Duodenal mucosa (tissue), 2 donors: ENCODE data around the gene ADAMTS2.

Experiments
- H3K27ac ChIP-seq: one replicate; pipeline ENCODE4 v1.7.0; 2013; ENCODE audit warnings: low read depth, low read length
- H3K27me3 ChIP-seq, 2 donors: one replicate each; pipeline ENCODE4 v1.7.0; 2013; ENCODE audit warnings: low read length in 2 of 2, control low read depth in 1 of 2; ENCODE audit not compliant: insufficient read depth in 2 of 2, control insufficient read depth in 1 of 2
- H3K36me3 ChIP-seq, 2 donors: one replicate each; pipeline ENCODE4 v1.7.0; 2013; ENCODE audit warnings: low read length in 2 of 2, control low read depth in 1 of 2; ENCODE audit not compliant: insufficient read depth in 2 of 2, control insufficient read depth in 1 of 2
- H3K4me1 ChIP-seq, 2 donors: one replicate each; pipeline ENCODE4 v1.7.0; 2013; ENCODE audit warnings: low read length in 2 of 2, control low read depth in 1 of 2; ENCODE audit not compliant: insufficient read depth in 2 of 2, control insufficient read depth in 1 of 2
- H3K4me3 ChIP-seq, 2 donors: one replicate each; pipeline ENCODE4 v1.7.0; 2013; ENCODE audit warnings: low read length in 2 of 2, low read depth in 1 of 2
- H3K9ac ChIP-seq, 2 donors: one replicate each; pipeline ENCODE4 v1.7.0; 2013; ENCODE audit warnings: low read length in 2 of 2, low read depth in 1 of 2
- H3K9me3 ChIP-seq, 2 donors: one replicate each; pipeline ENCODE4 v1.7.0; 2013; ENCODE audit warnings: low read length in 2 of 2, control low read depth in 1 of 2; ENCODE audit not compliant: control insufficient read depth in 1 of 2

ADAMTS2 gene

DNA sequence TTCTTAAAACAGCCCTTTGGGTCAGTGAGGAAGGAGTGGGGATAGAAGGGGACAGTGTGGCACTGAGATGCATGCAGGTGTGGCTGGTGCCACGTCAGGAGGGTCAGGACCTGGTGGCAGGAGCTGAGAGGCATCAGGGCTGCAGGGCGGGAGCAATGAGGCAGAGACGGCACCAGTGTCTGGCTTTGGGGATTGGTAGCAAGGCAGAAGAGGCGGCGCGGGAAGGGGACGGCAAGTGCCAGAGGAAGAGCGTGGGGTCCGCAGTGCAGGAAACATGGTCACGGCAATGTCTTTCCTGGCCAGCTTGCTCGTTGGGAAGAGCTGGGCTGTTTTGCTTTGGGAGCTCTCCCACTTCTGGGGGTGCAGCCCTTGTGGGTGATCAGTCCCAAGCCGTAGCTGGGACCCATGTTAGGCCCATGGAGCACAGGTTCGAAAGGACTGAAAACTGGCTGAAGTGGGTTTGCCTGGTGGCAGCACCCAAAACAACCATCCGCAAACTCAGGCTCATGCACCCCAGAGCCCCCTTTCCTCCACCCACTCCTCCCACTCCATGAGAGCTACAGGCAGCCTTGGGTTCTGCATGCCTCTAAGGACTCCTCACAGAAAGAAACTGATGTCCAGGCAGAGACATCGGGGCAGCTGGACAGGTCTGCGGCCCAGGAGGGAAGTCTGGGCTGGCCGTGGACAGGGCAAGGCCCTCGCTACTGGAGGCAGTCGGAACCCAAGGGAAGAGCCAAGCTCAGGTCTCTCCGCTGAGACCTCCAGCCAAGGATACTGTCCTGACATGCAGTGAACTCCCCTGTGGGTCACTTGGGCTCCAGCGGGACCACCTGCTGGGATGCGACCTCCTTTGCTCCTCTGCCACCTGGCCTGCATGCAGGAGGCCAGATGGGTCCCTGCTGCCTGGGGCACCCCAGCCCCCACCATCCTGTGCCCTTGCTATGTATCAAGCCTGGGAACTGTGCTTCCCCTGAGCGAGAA lies 180.6 kb downstream of the ADAMTS2 start:
- Histone ChIP-seq H3K36me3 (no peaks in the 10 kb centered on the region), H3K27me3 (no peaks in the 10 kb centered on the region), H3K27ac (no peak overlapping the region), H3K9ac (no peak overlapping the region), H3K4me3 (no peak overlapping the region), H3K4me1 (peaks cover 0 to 3% of the 10 kb centered on the region in 2 donors), H3K9me3 (peaks cover 0 to 6% of the 10 kb centered on the region in 2 donors)

DNA sequence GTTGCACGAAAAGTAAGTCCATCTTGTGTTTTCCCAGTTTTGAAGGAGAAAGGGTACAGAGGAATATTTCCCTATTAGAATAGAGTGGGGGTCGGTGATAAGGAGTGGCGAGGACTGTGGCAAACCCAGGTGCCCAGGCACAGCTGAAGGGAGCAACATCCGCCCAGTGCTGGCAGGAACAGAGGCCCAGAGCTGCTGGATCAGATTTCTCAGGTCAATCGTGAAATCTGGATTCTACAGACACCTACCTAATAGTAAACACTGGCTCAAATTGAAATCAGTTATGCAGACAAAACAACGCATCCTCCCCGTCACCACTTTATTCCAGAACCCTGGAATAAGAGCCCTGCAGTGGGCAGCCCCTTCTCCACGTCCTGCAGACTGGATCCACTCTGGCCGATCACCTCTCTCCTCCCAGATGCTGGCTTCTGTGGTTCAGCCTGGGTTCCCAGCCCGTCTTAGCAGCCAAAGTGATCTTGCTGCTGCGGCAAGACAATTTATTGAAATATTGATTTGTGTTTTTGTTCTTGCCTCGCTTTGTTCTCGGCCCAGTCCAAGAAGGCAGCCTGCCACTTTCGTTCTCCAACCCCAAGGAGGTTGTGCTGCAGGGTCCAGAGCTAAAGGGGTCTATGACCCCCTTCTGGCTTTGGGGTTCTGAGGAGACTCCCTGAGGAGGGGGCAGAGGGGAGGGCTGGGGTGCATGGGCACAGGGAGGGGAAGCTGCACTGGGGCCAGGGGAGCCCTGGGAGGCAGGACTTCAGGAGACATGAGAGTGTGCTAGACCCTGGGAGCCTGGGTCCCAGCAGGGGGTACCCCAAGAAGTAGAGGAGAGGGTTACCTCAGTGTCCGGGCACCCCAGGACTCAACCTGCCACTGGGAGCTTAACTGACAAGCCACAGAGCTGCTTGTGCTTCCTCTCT lies 181.8 kb downstream of the ADAMTS2 start:
- Histone ChIP-seq H3K9ac (no peak overlapping the region), H3K4me3 (no peak overlapping the region), H3K27ac (no peak overlapping the region), H3K4me1 (peaks cover 0 to 3% of the 10 kb centered on the region in 2 donors), H3K9me3 (peaks cover 0 to 6% of the 10 kb centered on the region in 2 donors), H3K27me3 (no peaks in the 10 kb centered on the region), H3K36me3 (no peaks in the 10 kb centered on the region)

DNA sequence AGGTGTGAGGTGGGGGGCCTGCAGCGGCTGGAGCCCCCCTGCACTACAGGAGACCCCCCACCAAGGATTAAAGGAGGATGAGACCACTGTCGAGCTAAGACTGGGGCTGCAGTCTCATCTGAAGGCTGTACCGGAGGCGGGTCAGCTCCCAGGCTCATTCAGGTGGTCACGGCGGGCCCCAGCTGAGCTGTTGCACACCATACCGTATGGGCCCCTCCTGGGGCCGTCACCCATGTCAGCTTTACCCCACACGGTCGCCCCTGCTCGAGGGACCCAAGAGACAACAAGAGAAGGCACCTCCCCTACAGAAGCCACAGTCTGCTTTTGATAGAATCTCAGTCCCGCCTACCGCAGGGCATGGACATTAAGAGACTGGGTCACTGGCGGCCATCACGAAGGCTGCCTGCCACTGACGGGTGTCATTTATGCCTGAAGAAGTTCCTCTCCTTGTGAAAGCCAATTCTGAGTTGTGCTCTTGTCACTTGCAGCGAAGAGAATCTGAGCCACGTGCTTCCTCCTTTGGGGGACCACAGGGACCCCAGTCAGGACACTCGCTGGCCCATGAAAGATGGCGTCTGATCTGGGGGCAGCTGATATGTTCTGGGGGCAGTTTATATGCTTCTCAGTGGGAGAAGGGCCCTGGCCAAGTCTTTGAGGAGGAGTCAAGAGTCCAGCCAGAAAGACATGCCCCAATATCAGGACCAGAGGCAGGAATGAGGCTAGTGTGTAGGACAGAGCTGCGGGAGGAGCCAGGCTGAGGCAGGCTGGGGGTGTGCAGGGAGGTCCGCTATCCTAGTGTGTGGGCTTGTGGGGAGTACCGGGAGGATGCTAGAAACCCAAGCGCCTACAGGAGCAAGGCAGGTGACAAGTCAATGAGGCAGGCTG lies 182.7 kb downstream of the ADAMTS2 start:
- peaks cover 0 to 6% of the 10 kb centered on the region in 2 donors for H3K9me3 ChIP-seq
- H3K4me1 ChIP-seq = peaks cover 0 to 3% of the 10 kb centered on the region in 2 donors
- H3K36me3 ChIP-seq = no peaks in the 10 kb centered on the region
- H3K4me3 ChIP-seq = no peak overlapping the region
- no peak overlapping the region for H3K27ac ChIP-seq
- H3K27me3 ChIP-seq = no peaks in the 10 kb centered on the region
- H3K9ac ChIP-seq = no peak overlapping the region

DNA sequence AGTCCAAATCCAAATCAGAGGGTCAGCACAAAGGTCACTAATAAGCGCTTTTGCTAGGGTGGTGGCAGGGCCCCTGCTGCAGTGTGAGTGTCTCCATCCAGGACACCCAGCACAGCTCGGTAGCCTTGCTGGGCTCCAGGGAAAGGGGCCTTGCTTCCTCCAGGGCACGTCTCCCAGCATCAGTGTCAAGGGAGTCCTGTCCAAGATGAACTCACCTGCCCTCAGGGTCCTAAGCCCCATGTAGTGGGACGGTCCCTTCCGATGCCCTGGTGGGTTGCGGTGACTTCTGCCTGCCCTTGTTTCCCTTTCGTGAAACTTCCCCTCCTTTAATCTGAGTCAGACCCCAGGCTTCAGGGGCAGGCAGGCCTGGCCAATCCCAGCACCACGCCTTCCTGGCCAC lies 183.4 kb downstream of the ADAMTS2 start:
- H3K27ac ChIP-seq = no peak overlapping the region
- H3K4me3 ChIP-seq = no peak overlapping the region

DNA sequence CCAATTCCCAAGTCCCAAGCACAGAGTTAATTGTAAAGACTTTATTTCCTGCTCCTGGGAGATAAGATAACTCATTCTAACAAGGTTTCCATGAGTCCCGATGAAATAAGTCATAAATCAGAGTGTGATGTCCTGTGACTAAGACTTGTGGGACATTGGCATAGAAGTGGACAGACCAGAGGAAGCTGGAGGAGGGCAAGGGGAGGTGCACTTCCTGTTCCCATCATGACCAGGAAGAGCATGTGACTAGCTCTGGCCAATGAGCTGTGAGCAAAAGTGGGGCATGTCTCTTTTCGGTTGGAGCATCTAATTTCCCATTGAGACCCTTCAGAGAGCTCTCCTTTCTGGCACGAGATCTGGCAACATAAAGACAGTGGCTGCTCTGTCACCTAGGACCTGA lies 184.7 kb downstream of the ADAMTS2 start:
- no peaks in the 10 kb centered on the region for H3K27me3 ChIP-seq
- H3K9ac ChIP-seq = no peak overlapping the region
- H3K27ac ChIP-seq = no peak overlapping the region
- H3K4me1 ChIP-seq = no peaks in the 10 kb centered on the region
- H3K9me3 ChIP-seq = peaks cover 0 to 6% of the 10 kb centered on the region in 2 donors
- no peak overlapping the region for H3K4me3 ChIP-seq
- H3K36me3 ChIP-seq = no peaks in the 10 kb centered on the region

More for the DNA sequence above, 183.4 kb downstream of the ADAMTS2 start:
- H3K4me1 ChIP-seq = no peaks in the 10 kb centered on the region
- H3K36me3 ChIP-seq = no peaks in the 10 kb centered on the region
- no peak overlapping the region for H3K9ac ChIP-seq
- H3K9me3 ChIP-seq = peaks cover 0 to 6% of the 10 kb centered on the region in 2 donors
- H3K27me3 ChIP-seq = no peaks in the 10 kb centered on the region

DNA sequence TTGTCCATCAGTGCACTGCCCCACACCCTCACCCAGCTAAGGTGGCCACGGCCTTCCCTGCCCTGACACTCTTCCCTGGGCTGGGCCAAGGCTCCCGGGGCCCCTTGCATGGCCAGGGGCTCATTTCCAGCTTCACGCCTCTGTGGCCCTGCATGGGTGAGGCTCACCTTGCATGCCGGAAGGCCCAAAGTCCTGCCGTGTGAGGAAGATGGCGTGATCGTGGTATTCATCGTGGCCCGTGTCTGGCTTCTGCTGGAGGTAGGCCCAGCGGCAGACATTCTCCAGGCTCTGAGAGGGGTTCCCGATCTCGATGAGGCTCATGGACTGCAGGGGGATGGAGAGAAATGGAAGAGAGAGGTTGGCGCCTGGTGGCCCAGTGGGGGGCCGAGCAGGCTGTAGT lies 186.7 kb downstream of the ADAMTS2 start:
- Histone ChIP-seq H3K27ac (no peak overlapping the region), H3K9ac (no peak overlapping the region), H3K4me3 (no peak overlapping the region), H3K36me3 (no peaks in the 10 kb centered on the region), H3K27me3 (no peaks in the 10 kb centered on the region), H3K4me1 (no peaks in the 10 kb centered on the region), H3K9me3 (peaks cover 0 to 6% of the 10 kb centered on the region in 2 donors)

DNA sequence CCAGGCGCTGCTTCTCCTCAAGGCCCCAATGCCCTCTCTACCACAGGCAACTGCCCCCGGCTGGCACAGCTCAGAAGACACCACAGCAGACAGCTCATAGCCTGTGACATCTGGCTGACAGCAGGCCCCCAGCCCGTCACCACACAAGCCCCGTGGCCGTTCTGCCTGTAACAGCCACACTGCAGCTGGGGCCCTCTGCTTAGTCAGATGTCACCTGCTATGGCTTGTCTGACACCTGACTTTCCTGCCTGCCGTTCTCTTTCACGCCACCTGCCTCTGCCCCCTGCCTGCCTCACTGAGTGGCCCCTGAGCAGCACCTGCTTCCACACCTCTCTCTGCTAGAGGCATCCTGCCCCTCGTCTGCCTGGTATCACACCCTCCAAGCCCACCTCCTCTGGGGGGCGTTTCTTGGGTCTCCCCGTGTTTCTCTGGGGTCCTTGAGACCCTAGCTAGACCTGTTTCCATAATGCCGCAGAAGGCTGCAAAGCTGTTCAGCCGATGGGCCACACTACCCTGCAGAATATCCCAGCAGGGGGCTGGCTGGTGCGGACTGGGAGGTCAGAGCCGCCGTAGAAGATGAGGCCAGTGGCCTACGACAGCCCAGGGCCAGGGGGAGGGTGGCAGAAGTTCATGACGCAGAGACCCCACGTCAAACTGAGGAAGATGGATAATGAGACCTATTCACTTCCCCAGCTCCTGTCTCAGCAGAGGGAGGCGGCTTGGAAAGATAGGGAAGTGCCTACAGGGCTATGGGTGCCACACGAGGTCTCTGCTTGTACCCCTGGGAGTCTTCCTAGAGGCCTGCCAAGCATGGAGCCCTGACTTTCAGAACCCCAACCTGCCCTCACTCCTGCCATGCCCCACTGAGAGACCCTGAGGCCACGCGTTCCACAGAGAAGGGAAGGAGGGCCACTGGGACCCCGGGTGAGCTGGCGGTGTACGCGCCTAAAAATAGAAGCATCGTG lies 190.0 kb downstream of the ADAMTS2 start:
- no peak overlapping the region for H3K9ac ChIP-seq
- H3K27ac ChIP-seq = no peak overlapping the region
- H3K27me3 ChIP-seq = no peaks in the 10 kb centered on the region
- no peaks in the 10 kb centered on the region for H3K9me3 ChIP-seq
- H3K4me1 ChIP-seq = no peaks in the 10 kb centered on the region
- no peak overlapping the region for H3K4me3 ChIP-seq
- H3K36me3 ChIP-seq = no peaks in the 10 kb centered on the region

DNA sequence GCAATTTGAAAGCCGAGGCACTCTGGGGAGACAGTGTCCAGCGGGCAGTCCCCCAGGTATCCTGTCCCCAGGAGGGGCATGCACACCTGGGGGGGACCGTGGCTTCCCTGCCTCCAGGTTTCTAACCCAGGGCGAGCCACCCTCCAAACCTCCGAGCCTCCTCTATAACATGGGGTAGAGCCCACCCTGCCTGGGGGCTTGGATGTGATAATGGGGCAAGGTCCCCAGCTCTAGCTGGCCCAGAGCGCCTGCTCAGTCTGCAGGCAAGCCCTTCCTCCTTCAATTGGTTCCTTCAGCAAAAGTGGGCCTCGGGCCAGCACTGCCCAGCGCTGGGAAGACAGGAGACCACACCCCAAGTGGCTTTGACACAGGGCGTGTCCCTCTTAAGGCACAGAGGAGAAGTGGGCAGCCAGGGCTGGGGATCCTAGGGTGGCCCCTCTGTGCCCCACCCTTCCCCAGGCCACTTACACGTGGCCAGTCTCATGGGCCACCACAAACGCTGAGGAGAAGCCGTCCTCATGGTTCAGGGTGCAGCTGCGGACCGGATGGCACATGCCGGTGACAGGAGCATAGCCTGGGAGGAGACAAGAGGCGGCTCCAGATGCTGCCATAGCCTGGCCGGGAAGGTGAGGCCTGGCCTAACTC lies 190.8 kb downstream of the ADAMTS2 start:
- no peaks in the 10 kb centered on the region for H3K36me3 ChIP-seq
- no peak overlapping the region for H3K27ac ChIP-seq
- H3K27me3 ChIP-seq = no peaks in the 10 kb centered on the region
- no peaks in the 10 kb centered on the region for H3K4me1 ChIP-seq
- no peak overlapping the region for H3K4me3 ChIP-seq
- H3K9me3 ChIP-seq = no peaks in the 10 kb centered on the region
- no peak overlapping the region for H3K9ac ChIP-seq
